SK-N-SH treated with all-trans-retinoic acid at 6 μM for 48 hours (cell line): ENCODE data around the gene DCBLD1.

Experiments used
- ATAC-seq: fragments of 200-7000 bp; cut with Tn5 transposase; 3 replicates; pipeline ENCODE4 v1.9.1; 2020; ENCODE audit warnings: mild to moderate bottlenecking, moderate library complexity
- ARNTL ChIP-seq: fragments of 450-650 bp; formaldehyde crosslinking; IDR thresholded peaks from 2 replicates; pipeline ENCODE4 v1.5.0; 2020; ENCODE audit warnings: low read depth, mild to moderate bottlenecking, moderate library complexity, borderline replicate concordance
- BACH2 ChIP-seq: fragments of 250-450 bp; sonication (Bioruptor Pico); IDR thresholded peaks from 2 replicates; pipeline ENCODE4 v1.9.0; 2021; ENCODE audit warnings: mild to moderate bottlenecking, borderline replicate concordance
- CREB5 ChIP-seq: fragments of 250-450 bp; sonication (Bioruptor Pico); IDR thresholded peaks from 2 replicates; pipeline ENCODE4 v1.5.1; 2020; ENCODE audit warnings: low read depth, mild to moderate bottlenecking, moderate library complexity
- CSRNP3 ChIP-seq: fragments of 250-450 bp; sonication (Bioruptor Pico); IDR thresholded peaks from 2 replicates; pipeline ENCODE4 v1.5.1; 2021; ENCODE audit warnings: mild to moderate bottlenecking, moderate library complexity
- ESRRG ChIP-seq: fragments of 250-450 bp; sonication (Bioruptor Pico); IDR thresholded peaks from 2 replicates; pipeline ENCODE4 v1.6.1; 2021; ENCODE audit warnings: mild to moderate bottlenecking
- GLIS3 ChIP-seq: fragments of 250-450 bp; sonication (Bioruptor Pico); IDR thresholded peaks from 2 replicates; pipeline ENCODE4 v1.5.0; 2020; ENCODE audit warnings: mild to moderate bottlenecking, moderate library complexity
- ISL1 ChIP-seq: fragments of 250-450 bp; sonication (Bioruptor Pico); IDR thresholded peaks from 2 replicates; pipeline ENCODE4 v2.1.2; 2022; ENCODE audit warnings: mild to moderate bottlenecking, moderate library complexity
- OSR1 ChIP-seq: fragments of 250-450 bp; sonication (Bioruptor Pico); IDR thresholded peaks from 2 replicates; pipeline ENCODE4 v1.8.0; 2022; ENCODE audit warnings: moderate library complexity, mild to moderate bottlenecking, inconsistent platforms
- PATZ1 ChIP-seq: fragments of 250-450 bp; sonication (Bioruptor Pico); IDR thresholded peaks from 2 replicates; pipeline ENCODE4 v1.8.0; 2020; ENCODE audit warnings: mild to moderate bottlenecking, moderate library complexity, borderline replicate concordance
- POU6F1 ChIP-seq: fragments of 250-450 bp; sonication (Bioruptor Pico); IDR thresholded peaks from 2 replicates; pipeline ENCODE4 v1.8.0; 2021; ENCODE audit warnings: low read depth, mild to moderate bottlenecking, moderate library complexity, borderline replicate concordance
- PPARA ChIP-seq: fragments of 250-450 bp; sonication (Bioruptor Pico); IDR thresholded peaks from 2 replicates; pipeline ENCODE4 v1.5.0; 2020; ENCODE audit warnings: mild to moderate bottlenecking, borderline replicate concordance
- RARB ChIP-seq: fragments of 250-450 bp; sonication (Bioruptor Pico); IDR thresholded peaks from 2 replicates; pipeline ENCODE4 v1.8.0; 2021; ENCODE audit warnings: mild to moderate bottlenecking, moderate library complexity
- TCF4 ChIP-seq: fragments of 250-450 bp; sonication (Bioruptor Pico); IDR thresholded peaks from 2 replicates; pipeline ENCODE4 v1.8.0; 2021; ENCODE audit warnings: mild to moderate bottlenecking, moderate library complexity, borderline replicate concordance
- TOX ChIP-seq: fragments of 250-450 bp; sonication (Bioruptor Pico); IDR thresholded peaks from 2 replicates; pipeline ENCODE4 v1.8.0; 2021; ENCODE audit warnings: mild to moderate bottlenecking, moderate library complexity, borderline replicate concordance
- TSHZ2 ChIP-seq: fragments of 250-450 bp; sonication (Bioruptor Pico); IDR thresholded peaks from 2 replicates; pipeline ENCODE4 v1.5.0; 2020; ENCODE audit warnings: mild to moderate bottlenecking, moderate library complexity
- ZC3H10 ChIP-seq: fragments of 250-450 bp; sonication (Bioruptor Pico); IDR thresholded peaks from 2 replicates; pipeline ENCODE4 v1.5.1; 2021; ENCODE audit warnings: mild to moderate bottlenecking, moderate library complexity
- ZFP30 ChIP-seq: fragments of 450-650 bp; formaldehyde crosslinking; IDR thresholded peaks from 2 replicates; pipeline ENCODE4 v1.5.0; 2022; ENCODE audit warnings: mild to moderate bottlenecking, moderate library complexity
- ZNF565 ChIP-seq: fragments of 450-650 bp; formaldehyde crosslinking; conservative IDR thresholded peaks from 2 replicates; pipeline ENCODE4 v1.5.0; 2020; ENCODE audit warnings: low read depth, mild to moderate bottlenecking, moderate library complexity
- ZNF70 ChIP-seq: fragments of 450-650 bp; formaldehyde crosslinking; IDR thresholded peaks from 2 replicates; pipeline ENCODE4 v1.5.0; 2020; ENCODE audit warnings: mild to moderate bottlenecking, moderate library complexity
- ZNF8 ChIP-seq: fragments of 450-650 bp; formaldehyde crosslinking; IDR thresholded peaks from 2 replicates; pipeline ENCODE4 v1.5.0; 2020; ENCODE audit warnings: mild to moderate bottlenecking, moderate library complexity

DCBLD1 gene

GRCh38 chr6:117552618-117553017 is 70.1 kb downstream of the DCBLD1 start:
- ATAC-seq: no peak
- TF ChIP-seq ZNF8 (no peak), PATZ1 (CRISPR knock-in tag) (no peak), POU6F1 (no peak), TSHZ2 (no peak)
- TF ChIP-seq, all 23 proteins: peak for 0

GRCh38 chr6:117553142-117553541 is 70.7 kb downstream of the DCBLD1 start:
- ATAC-seq: no peak
- TF ChIP-seq PATZ1 (CRISPR knock-in tag) (no peak), CREB5 (CRISPR knock-in tag) (no peak), ZC3H10 (CRISPR knock-in tag) (no peak), PPARA (CRISPR knock-in tag) (no peak), ISL1 (CRISPR knock-in tag) (no peak), ARNTL (CRISPR knock-in tag) (no peak), ZNF70 (no peak), TOX (CRISPR knock-in tag) (no peak), CSRNP3 (CRISPR knock-in tag) (no peak), RARB (CRISPR knock-in tag) (no peak), OSR1 (CRISPR knock-in tag) (no peak), ZFP30 (no peak), TCF4 (CRISPR knock-in tag) (no peak), ZNF8 (no peak), POU6F1 (no peak)

GRCh38 chr6:117555262-117555849 is 72.9 kb downstream of the DCBLD1 start:
- TF ChIP-seq ZNF565 (CRISPR knock-in tag) (no peak), BACH2 (CRISPR knock-in tag) (no peak), ESRRG (no peak), CREB5 (CRISPR knock-in tag) (no peak), GLIS3 (CRISPR knock-in tag) (no peak), ZNF70 (no peak), RARB (CRISPR knock-in tag) (no peak), ISL1 (CRISPR knock-in tag) (no peak), ZC3H10 (CRISPR knock-in tag) (no peak), ZFP30 (no peak), TCF4 (CRISPR knock-in tag) (no peak), CSRNP3 (CRISPR knock-in tag) (no peak)
- ATAC-seq: peak; percentile 49
